T-helper 9 cell (primary cell): ENCODE measurements around the gene RAB3A.

Experiments used
- DNase-seq: peaks from one replicate; pipeline ENCODE4 v3.0.0-alpha.2; 2020

RAB3A gene

GRCh38 chr19:18147396-18147795, 56.4 kb downstream of the RAB3A start:
- no peak for DNase-seq
